Stimulated activated CD4-positive, alpha-beta T cell treated with anti-CD3 and anti-CD28 coated beads, Interleukin-1b, Interleukin-23, amount 100 ng/mL, for 1 hour (primary cell): Measurements from ENCODE around the gene DUSP14.

Experiments
- DNase-seq, 2 donors: peaks; one replicate each; pipeline ENCODE4 v3.0.0-alpha.2; 2020; ENCODE audit warnings: low read depth in 2 of 2

DUSP14 gene

DNA sequence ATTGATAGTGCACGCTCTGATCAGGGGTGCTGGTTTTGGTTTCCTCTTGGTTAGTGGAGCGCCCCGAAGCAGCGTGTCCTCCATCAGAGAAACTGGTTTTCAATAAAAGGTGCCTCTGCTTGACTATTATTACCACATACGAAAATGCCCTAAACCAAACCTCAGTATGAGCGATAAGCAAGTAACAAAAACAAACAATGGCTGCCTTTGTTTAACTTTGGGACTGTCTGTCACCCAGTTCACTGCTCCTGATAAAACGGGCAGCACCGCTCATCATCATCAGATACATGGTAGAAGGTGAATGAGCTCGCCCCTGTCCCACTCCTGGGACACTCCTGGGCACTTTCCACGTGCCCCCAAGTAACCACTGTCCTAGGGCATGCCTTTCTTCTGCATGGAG is 24.0 kb downstream of the DUSP14 start:
- no peak for DNase-seq

DNA sequence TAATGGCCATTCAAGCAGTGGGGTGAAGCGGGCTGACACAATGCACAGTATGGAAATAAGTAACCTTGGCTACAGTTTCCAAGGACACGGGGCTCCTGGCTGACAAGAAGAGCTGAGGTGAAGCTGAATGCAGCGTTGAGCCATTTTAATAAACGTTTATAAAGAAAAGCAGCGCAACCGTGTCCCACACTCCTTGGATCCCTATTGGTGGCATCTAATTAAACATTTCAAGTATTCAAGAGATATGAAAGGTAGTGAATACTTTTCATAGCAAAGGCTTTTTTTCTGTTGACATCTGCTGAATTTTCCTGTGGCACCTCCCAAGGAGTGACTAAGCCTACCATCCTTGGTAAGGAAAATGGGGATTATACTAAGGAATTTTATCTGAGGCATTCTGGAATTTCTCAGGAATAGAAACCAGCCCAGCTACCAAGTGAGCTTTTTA is 26.5 kb downstream of the DUSP14 start:
- DNase-seq, result no peak

DNA sequence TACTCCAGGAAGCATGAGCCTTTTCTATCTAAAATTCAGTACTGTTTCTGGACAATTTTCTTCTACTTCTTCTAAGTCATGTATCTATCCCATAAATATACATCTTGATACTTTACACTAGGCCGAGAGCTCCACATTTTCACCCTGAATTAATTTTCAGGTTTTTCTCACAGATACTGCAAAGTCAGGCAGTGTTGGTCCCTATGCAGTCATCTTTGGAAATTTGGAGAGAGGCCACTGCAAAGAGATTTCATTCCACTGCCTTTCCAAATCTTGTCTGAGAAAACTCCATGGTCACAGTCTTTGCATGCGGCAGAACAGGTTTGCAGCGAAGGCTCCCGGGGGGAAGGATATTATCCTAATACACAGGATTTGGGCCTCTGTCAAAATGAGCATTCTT is 28.2 kb downstream of the DUSP14 start:
- DNase-seq, result no peak

DNA sequence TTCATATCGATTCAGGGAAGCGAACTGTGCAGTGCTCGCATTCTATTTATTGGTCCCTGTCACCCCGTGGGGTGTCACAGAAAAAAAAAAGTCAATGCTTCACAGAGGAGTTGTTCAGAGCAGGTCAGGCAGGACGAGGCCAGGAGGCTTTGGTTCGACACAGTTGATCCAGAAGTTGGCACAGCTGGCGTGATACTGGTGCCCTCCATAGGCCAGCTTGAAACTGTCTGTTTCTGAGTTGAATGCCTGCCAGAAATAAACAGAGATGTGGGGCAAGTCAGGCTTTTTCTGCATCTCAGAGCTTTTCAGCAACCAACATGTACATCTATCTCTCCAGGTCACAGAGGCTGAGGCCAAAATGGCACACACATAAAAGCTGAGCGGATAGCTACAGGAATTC is 29.1 kb downstream of the DUSP14 start:
- DNase-seq, result no peak

DNA sequence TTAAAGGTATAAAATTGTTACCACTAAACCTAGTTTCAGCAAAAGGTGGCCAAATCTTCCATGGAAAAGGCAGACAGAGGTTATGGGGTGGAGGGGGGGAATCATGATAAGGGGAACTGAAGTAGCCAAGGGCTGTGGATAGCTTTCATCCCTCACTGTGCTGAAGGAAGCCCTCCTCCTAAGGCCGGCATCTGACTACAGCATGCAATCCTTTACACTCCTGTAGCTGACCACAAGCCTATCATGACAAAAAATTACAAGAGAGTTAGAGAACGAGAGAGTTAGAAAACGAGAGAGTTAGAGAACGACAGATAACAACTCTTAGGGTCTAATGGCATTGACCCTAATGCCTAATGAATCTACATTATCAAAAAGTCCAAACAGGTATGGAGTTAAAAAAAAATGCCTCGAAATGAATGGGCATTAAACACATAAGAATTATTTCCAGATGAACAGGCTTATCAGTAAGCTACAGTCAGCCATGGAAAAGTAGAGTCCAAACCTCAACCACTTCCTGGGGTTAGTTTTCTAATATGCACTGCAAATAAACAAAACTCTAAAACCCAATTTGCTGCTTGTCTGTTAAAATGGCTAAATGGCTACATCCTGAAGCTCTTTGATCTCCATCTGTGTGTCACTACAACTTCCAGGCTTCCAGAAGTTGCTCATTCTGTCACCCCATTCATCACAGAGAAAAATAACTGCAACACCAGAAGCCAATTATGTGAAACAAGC is 29.7 kb downstream of the DUSP14 start:
- no peak for DNase-seq

DNA sequence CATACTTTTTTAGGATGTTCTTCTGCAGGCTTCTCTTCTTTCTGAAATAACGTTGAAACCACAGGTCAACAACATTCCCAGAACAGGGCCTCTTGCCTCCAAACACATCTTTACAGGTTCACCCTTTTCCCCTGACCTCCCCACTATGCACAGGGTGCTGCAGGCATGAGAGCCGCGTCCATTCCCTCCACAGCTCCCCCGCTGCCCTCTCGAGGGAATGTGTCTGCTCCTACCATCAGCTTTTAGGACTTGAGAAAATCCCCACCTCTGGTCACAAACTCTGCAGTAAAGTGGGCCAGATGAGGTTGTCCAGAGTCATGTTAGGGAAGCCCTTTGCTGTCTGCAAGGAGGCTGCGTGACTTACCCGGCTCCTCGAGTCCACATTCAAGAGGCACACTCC is 30.5 kb downstream of the DUSP14 start:
- DNase-seq, result no peak

DNA sequence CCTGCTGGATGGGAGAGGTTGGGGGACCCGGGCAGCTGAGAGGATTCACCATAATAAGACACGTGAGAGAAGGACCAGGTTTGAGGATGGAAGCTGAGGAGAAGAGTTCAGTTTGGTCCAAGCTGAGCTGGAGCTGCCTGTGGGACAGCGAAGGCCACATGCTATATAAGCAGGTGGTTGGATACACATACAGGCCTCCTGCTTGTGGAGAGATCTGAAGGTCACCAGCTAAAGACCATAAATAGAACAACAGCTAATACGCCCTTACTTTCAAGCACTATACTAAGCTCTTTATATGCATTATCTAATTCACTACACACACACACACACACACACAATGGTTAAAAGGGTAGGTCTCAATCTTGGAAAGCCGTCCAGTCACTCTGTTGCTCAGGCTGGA is 32.1 kb downstream of the DUSP14 start:
- no peak for DNase-seq

DNA sequence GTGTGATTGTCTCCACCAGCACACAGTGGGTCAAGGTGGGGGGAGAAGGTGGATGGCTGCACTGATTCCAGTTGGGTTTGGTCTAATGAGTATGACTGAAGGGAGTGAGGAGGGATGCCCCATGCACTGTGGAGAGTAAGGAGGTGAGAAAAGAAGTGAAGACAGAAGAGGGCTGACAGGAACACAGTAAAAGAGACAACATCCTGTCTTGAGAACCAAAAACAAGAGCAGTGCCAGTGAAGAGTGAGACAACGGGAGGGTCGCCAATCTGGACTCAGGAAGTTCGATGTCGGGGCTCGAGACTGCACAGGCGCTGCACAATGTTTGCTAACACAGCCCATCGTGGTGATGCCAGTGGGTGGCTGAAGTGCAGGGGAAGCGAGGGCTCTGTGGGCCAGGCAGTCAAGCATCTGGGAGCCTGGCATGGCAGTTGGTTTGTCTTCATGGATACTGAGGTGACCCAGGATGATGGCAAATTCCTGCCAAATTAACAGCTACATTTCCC is 34.1 kb downstream of the DUSP14 start:
- no peak for DNase-seq

DNA sequence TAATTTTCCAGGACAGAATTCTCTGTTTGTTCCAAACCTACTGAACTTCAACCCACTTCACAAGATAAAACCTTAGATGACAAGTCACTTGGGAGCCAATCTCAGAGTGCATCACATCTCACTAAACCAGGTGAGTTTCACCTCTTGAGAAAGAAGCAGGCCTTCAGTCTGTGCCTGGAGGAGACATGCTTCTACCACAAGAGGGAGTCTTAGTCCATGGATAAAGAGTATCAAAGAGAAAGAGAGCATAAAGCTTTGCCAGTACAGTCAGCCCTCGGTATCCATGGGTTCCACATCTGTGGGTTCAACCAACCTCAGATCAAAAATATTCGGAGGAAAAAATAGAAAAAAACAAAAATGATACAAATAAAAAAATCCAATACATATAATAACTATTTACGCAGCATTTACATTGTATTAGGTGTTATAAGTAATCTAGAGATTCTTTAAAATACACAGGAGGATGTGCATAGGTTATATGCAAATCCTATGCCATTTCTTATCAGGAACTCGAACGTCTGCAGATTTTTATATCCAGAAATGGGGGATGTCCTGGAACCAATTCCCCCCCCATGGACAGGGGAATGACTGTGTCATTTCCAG is 37.7 kb downstream of the DUSP14 start:
- no peak for DNase-seq

DNA sequence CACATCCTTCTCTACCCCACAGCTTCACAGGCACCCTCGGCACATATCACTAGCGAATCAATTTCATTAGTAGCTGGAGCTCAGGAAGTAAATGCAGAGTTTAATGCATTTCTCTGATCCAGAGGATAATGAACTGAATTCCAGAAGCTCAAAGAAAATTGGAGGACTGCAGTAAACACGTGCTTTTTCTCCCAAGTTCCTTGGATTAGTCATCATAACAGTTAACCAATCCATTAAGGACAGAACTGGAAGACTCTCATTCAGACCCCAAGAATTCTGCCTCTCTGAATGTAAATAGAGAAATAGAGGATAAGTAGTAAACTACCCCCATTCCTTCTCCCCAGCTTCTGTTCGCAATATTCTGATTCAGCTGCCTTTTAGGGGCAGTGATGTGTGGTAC is 40.7 kb downstream of the DUSP14 start:
- DNase-seq, result no peak

DNA sequence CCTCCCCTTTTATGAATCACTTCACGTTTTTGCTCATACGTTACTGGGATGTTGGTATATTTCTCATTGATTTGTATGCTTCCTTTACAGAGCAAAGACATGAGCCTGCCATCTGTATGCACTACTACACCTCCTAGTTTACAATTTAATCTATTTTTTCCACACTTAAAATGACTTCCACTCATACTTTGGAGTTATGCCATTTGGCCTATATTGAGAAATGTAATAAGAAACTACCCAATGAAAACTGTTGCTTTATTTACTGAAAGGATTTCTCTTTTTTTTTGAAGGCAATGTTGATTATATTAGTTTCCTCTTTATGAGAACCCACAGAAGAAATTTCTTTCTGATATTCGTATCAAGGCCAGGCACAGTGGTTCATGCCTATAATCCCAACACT is 43.1 kb downstream of the DUSP14 start:
- no peak for DNase-seq

DNA sequence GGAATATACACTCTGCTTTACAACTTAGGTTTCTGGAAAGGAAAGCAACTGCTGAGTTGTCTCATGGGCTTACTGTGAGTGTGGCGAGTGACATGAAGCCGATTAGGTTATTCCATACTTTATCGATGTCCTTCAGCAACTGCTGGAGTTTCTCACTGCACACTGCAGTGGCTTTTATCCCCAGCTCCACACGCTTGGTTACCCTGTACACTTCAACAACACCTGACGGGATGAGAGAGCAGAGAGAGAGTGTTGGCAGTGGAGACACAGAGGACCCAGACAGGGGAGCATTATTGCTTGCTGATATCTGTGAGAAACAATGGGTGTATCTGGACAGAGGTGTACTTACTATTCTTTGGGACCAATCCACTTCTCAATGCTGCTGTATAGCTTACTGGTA is 46.2 kb downstream of the DUSP14 start:
- DNase-seq, result no peak

DNA sequence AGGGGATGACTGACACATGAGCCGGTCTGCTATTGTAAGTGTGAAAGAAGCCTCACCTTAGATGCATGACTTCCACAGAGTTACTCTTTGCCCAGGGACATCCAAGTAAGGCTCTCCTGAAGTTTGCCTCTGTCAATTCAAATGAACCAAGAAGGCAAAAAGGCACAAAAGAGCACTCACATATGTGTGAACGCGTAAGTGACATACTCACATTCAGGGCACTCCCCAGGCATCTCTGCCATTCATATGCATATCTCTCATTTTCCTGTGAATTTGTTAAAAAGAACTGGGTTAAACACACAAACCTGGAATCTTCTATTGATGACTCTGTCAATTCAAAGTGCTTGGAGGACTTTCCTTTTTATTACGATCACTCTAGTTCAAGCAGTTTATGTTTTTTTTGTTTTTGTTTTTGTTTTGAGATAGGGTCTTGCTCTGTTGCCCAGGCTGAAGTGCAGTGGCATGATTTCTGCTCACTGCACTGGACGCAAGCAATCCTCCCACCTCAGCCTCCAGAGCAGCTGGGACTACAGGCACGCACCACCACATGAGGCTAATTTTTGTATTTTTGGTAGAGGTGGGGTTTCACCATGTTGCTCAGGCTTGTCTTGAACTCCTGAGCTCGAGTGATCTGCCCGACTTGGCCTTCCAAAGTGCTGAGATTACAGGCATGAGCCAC is 49.4 kb downstream of the DUSP14 start:
- DNase-seq, result no peak

DNA sequence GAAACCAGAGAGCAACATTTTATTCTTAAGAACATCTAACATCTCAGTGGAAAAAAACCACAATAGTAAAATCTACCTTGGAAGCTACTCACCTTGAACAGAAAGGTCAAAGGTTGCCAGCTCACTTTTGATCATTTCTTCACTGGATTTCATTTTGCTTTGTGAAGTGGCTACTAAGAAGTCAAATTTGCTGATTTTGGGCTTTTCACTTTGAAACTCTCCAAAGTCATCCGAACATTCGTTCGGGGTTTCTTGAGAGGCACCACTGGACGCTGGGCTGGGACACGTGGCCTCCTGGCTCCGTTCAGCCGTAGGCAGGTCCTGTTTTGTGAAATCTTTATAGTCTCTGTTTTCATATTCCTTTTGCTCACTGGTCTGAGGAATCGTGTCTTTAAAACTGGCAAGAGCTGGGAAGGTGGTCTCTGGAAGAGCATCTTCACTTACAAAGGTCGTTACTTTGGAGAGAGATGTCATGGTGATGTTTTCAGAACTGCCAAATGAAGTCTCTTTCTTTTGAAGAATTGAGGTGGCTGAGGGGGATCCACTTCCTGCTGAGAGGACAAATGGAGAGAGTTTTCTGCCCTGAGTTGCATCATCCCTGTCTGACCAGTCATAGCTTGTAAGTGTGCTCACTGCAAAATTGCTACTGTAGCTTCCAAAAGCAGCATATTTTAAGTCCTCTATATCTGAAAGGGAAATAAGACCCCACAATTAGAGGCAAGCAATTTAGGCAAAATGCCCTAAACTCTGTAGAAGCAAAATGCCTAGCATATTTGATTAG is 52.4 kb downstream of the DUSP14 start:
- no peak for DNase-seq

DNA sequence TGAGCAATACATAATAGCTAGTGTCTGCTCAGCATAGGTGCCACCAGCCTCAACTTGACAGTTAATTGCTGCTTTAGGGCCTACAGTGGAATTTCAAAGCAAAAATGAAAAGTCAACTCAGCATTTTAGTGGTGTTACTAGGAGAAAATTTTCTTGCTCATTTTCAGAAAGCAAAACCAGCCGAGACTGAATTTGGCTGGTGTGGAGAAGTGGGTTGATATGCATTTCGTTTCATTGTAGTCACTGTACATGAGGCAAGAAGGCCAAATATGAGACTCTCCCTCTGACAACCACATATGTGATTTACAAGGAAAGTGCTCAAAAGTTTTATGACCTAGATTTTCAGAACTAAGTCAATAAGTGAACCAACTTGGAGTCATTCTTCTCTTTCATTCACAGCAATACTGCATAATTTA is 54.0 kb downstream of the DUSP14 start:
- DNase-seq, result no peak

DNA sequence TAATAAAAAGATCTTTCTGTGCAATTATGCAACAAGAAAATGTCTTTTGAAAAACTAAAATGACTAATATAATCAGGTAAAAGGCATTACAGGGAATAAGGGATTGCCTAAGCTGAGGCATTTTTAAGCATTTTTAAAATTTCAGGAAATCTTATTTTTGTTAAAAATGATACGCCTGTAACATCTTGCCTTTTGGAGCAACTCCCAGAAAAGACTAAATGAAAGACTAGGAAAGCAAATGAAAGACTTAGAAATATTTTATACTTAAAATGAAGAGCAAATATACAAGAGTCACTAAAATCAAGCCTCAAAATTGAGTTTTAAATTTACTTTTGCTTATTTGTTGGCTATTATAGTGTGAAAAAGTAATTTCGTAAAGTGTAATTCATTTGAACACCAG is 55.8 kb downstream of the DUSP14 start:
- no peak for DNase-seq

DNA sequence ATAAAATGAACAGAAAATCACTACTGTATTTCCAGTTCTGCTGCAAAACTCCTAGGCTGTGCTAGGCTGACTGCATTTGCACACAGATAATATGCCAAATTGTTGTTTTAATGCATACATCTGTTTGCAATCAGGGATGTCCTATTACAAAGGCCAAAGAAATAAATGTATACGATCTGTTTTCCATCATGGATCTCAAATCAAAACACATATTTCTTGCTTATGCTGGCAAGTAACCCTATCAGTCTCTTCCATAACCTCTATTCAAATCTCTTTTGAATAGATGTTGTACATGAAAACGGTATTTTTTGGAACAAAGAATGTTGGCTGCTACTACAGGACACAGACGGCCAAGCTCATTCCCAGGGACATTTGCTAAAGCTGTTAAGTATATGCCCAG is 56.6 kb downstream of the DUSP14 start:
- no peak for DNase-seq

DNA sequence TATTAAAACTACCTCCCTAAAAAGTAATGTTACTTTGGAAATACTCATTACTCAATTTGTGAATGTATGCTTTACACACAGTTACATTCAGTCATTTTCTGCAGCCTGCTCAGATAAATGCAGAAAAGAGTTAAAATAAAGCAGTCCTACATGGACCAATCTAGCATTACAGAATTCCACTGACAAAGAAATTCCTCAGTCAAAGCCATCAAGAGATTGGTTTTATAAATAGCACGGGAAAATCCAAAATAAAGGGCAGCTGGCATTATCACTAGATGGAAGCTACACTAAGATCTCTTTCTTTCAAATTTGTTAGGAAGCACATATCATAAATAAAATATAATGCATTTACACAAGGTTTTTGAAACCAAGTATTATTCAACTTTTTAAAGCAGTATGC is 58.3 kb downstream of the DUSP14 start:
- no peak for DNase-seq

DNA sequence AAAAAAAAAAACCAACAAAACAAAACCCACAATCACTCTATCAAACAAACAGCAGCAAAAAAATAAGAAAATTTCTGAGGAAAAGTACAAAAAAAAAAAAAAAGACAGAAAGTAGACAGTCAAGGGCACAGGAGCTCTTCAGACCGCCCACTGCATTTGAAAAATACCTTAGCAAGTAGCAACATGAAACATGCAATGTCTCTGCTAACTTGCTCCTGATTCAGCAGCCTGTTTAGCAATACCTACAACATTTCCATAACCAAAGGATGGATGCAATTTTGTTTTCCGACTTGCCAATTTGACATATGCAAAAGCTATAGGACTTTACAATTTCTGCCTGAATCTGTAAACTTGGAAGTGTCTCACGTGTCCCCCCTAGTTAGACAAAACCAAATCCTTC is 62.1 kb downstream of the DUSP14 start:
- DNase-seq, result no peak

DNA sequence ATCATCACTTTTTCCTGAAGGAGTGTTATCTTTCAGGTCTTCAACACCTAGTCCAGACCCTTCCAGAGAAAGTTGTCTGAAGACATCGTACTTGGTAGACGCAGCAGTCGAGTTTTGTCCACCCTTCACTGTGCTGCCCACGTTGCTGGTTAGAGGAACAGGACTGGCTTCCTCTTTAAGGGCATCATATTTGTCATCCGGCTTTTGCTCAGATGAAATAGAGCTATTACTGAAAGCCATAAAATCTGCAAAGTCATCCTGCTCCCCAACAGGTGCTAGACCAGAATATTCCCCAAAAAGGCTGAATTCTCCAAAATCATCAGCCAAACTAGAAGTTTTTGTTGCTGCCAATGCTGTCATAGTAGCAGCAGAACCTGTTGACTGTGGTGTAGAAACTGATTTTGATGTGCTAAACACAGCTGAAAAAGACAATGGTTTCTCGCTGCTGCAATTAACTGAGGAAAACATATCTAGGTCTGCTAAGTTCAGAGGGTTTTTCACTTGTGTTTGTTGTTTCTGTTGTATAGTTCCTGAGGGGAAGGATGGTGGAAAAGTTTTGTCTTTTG is 63.8 kb downstream of the DUSP14 start:
- DNase-seq, result no peak

DNA sequence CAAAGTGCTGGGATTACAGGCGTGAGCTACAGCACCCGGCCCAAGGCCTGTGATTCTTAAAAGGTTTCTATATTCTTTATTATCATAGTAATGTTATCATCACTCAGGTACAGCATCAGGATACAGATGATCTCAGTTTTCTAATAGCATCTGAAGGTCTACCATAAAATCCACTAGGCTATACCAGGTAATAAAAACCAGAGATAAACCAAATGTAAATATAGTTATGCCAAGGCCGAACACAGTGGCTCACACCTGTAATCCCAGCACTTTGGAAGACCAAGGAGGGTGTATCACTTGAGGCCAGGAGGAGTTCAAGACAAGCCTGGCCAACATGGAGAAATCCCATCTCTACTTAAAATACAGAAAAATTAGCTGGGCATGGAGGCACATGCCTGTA is 65.7 kb downstream of the DUSP14 start:
- no peak for DNase-seq

DNA sequence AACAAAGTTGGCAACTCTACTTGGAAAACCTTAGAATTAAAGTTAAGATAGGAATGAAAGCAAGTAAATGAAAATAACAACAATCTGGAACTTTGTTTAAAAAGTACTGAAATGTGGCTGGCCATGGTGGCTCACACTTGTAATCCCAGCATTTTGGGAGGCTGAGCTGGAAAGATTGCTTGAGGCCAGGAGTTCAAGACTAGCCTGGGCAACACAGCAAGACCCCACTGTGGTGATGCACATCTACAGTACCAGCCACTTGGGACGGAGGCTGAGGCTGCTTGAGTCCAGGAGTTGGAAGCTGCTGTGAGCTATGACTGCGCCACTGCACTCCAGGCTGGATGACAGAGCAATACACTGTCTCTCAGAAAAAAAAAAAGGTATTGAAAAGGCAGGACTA is 67.8 kb downstream of the DUSP14 start:
- no peak for DNase-seq
